Activated gamma-delta T cell (primary cell): ENCODE measurements around the gene PAK6.
A peak's percentile ranks its signal among the peaks of the same experiment; 100 is the strongest.

Experiments used
- DNase-seq: peaks from one replicate; lab custom pipeline; 2025; lab: John Stamatoyannopoulos, UW

PAK6 gene

GRCh38 chr15:40276927-40277326, 38.1 kb downstream of the PAK6 start:
- DNase-seq = no peak

- DNase-seq = no peak
These were observed 38.6 kb downstream of the PAK6 start for GRCh38 chr15:40277471-40277870.

- no peak for DNase-seq
These were observed 39.2 kb downstream of the PAK6 start for GRCh38 chr15:40278026-40278425.

GRCh38 chr15:40279437-40280141, 40.7 kb downstream of the PAK6 start:
- DNase-seq = peak; percentile 37

DNA sequence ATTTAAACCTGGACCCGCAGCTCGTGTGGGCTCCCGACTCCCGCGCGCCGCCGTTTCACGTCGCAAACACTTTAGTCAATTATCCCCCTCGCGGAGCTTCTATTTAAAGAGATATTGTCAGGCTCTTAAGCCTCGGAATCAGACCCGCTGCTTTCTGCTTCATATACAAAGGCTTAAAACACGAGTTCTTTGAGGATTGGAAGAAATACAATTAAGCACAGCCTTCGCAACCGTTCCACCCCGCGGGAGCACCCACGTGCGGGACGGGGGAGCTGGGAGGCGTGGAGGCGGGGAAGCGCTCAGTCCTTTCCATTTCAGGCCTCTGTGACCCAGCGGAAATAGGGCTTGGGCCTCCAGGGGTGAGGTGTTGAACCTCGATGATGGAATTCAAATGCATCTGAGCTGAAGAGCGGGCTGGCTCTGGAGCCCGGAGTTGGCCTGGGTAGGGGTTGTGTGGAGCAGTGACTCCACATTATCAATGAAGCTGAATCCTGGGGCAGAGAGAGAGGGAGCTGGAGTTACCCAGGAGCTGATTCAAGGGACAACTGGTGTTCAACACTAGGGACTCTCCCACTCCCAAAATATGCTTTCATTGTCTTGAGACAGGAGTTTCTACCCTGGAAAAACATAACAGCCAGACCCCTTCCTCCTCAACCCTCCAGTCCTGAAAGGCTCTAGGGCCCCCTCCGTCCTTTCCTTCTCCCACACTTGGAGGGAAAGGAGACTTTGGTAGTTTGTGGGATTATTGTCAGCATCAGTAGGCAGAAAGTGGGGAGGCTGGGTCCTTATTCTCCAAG, 41.6 kb downstream of the PAK6 start:
- DNase-seq = no peak

GRCh38 chr15:40281057-40281800, 42.4 kb downstream of the PAK6 start:
- no peak for DNase-seq

DNA sequence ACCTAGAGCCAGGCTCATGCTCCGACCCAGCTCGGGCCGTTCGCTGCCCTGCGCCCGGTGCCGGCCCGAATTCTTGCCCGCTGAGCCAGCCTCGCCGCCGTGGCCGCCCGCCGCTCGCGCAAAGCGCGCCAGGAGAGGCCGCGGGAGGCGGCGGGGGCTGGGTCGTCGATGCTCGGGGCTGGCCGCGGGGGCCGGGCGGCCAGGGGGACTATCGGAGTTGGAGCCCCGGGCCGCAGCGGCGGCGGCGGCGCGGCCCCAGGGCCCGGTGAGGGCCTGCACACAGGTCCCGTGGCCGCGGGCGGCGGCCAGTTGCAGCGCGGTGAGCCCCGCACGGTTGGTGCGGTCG, 42.9 kb downstream of the PAK6 start:
- no peak for DNase-seq

- peak; percentile 26 for DNase-seq
These were observed 43.4 kb downstream of the PAK6 start for GRCh38 chr15:40282147-40282868.

GRCh38 chr15:40282869-40283614, 44.2 kb downstream of the PAK6 start, which contains the start of gene ANKRD63:
Gene ANKRD63 (minus strand): TSS chr15:40283064. CDS start chr15:40282586, 478 bp downstream.
- DNase-seq = peak; percentile 25

DNA sequence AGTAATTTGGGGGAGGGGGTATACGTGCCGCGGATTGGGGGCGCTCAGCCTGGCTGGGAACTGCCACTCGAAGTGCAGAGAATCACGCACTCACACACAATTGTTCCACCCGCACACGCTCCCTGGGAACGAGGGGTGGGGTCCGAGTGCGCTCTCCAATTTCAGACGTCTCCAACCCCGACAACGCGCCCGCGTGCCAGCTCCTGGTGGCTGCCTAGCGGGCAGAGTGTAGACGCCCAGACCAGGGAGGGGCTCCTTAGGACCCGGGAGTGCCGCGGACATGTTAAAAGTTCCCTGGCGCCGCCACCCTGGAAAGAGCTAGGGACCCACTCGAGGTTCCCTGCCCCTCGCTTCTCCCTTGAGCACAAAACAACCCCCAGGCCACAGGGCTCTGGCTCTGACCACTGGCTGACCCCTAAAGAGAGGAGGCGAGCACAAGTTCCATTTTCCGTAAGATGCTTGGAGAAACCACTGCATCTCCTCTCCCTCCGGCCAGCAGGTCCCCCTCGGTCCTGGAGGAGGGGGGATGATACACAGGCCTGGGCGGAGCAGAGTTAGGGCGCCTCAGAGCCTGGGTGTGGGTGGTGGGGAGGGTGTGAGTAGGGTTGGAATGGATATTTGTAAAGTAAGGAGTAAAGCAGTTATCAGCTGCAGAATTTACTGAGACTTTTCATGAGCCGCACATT, 44.9 kb downstream of the PAK6 start:
- no peak for DNase-seq

GRCh38 chr15:40285151-40285550, 46.3 kb downstream of the PAK6 start:
- DNase-seq = no peak

DNA sequence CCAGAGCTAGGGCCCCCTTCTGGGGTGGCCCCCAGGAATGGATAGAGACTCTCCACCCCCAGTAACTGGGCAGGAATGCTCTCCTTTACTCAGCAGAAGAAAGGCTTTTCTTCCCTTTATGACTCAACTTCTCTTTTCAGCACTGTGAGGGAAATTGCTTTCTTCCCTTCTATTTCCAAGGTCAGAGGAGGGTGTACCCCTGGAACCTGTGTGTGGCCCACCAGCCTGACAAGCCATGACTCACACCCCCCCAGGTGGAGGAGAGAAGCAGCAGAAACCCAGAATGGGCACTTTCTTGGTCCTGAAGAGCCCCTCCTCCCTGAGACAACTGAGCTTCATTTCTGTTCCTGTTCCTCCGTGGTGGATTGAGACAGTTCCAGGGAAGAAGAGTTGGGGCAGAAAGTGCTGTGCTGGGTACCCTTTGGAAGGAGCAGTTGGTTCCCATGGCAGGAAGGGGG, 46.7 kb downstream of the PAK6 start:
- DNase-seq = no peak

GRCh38 chr15:40286061-40286532, 47.2 kb downstream of the PAK6 start:
- no peak for DNase-seq

GRCh38 chr15:40286794-40287193, 47.9 kb downstream of the PAK6 start:
- DNase-seq = no peak

DNA sequence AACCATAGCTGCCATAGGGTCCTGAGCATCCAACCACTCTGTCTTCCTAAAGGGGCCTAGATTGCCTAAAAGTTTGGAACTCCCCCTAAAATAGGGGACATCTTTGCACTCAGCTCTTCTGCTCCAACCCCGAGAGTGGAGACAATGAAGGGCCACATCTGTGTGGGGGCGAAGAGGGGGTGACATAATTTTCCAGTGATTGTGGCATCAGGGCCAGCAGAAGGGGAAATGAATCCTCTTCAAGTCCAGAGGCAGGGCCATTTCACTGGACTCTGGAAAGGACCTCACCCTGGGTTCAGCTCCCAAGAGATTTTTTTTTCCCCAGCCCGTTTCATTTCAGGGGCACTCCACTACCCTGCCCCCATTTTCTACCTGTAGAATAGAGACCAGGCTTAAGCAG, 48.6 kb downstream of the PAK6 start:
- no peak for DNase-seq

GRCh38 chr15:40287968-40288367, 49.1 kb downstream of the PAK6 start:
- no peak for DNase-seq

GRCh38 chr15:40289140-40289775, 50.4 kb downstream of the PAK6 start:
- DNase-seq = no peak

DNA sequence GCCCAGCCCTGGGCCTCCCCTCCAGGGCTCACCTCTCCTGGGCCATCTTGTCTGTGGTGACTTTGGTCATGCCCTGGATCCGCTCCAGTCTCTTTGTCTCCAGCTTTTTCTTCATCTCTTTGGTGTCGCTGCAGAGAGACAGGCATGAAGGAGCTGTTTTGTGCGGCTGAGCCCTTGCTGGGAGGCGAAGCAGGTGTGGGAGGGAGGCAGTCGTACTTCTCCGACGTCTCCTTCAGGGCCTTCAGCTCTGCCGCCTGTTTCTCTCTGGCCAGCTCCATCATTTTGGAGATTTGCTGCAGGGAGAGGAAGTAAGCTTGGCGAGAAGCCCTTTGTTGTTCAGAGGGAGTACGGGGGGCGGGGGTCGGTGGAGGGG, 51.7 kb downstream of the PAK6 start:
- DNase-seq = no peak

DNA sequence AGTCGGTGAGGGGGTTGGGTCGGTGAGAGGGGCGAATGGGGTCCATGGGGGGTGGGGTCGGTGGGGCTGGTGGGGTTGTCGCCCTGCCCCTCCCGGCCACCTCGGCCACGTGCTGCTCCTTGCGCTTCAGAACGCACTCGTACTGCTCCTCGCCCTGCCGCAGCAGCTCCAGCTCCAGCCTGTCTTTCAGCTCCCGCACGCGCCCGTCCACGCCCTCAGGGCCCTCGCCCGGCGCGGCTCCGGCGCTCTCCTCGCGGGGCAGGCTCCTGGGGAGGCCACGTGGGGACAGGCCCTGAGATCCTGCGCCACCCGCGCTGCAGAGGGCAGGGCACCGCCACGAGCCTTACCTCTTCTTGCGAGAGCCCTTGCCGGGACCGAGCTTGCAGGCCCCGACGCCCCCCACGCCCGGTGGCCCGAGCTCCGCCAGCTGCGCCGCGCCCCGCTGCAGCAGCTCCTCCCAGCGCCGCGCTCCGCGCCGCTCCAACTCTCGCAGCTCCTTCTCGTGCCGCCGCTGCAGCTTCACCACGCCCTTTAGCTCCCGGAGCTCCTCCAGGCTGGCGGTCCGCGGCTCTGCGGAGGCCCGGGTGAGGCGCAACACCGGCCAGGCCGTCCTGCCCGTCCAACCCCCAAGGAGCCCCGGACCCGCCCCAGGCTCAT, 52.2 kb downstream of the PAK6 start:
- no peak for DNase-seq
